ENCODE results near the gene LAMP2. TPM values are rescaled to one million over a fixed set of nuclear protein-coding genes. Genes with fewer than 3 reads are reported as not detected.

Gene LAMP2
- total and polyA plus RNA-seq, 2 experiments from 2014 or later, result 24.4 to 40.9 TPM

- ATAC-seq (no peak), DNase-seq (ENCODE audit: low spot score) (no peak)
- H3K9me3 Mint-ChIP-seq, result no peaks in the 10 kb centered on the region; the same call in 2 of the 3 replicates
- H3K36me3 Mint-ChIP-seq (ENCODE audit: low read depth), result no peaks in the 10 kb centered on the region
- no peaks in the 10 kb centered on the region for H3K79me2 ChIP-seq (replicated peaks; ENCODE audit: insufficient read depth)
- no peak overlapping the region for H3K4me3 ChIP-seq
- no peaks in the 10 kb centered on the region for H3K27me3 ChIP-seq (ENCODE audit: insufficient read depth)
- no peak overlapping the region for H3K4me3 Mint-ChIP-seq
- peaks cover 20% of the 10 kb centered on the region for H3K4me1 Mint-ChIP-seq
- no peak overlapping the region for H3K4me2 ChIP-seq
- no peaks in the 10 kb centered on the region for H3K36me3 ChIP-seq (ENCODE audit: insufficient read depth)
- no peak overlapping the region for H2AFZ ChIP-seq
- H3K27ac ChIP-seq (ENCODE audit: low read depth), result no peak overlapping the region
- no peaks in the 10 kb centered on the region for H4K20me1 ChIP-seq (replicated peaks; ENCODE audit: insufficient read depth)
- no peaks in the 10 kb centered on the region for H3K9me2 ChIP-seq (ENCODE audit: insufficient read depth)
- no peak overlapping the region for H3K27ac Mint-ChIP-seq
- H3K27me3 Mint-ChIP-seq (ENCODE audit: insufficient read depth, low read depth, poor library complexity), result peaks cover 2% of the 10 kb centered on the region
- no peaks in the 10 kb centered on the region for H3F3A ChIP-seq (replicated peaks; ENCODE audit: low read depth)
- TF ChIP-seq STAT1 (IDR thresholded peaks at IDR 0.05; ENCODE audit: unreplicated experiment), result no peak
- no peak for TF ChIP-seq ZNF462 (CRISPR knock-in tag; IDR thresholded peaks at IDR 0.05)
- TF ChIP-seq CREB1 (CRISPR knock-in tag; IDR thresholded peaks at IDR 0.05; ENCODE audit: low read depth), result no peak
- no peak for TF ChIP-seq NANOG (IDR thresholded peaks at IDR 0.05; ENCODE audit: borderline replicate concordance)
- no peak for TF ChIP-seq EZH2phosphoT487 (IDR thresholded peaks at IDR 0.05; ENCODE audit: unreplicated experiment)
- TF ChIP-seq POLR2AphosphoS5 (IDR thresholded peaks at IDR 0.05; ENCODE audit: low read depth), result no peak
- TF ChIP-seq ETS1 (IDR thresholded peaks at IDR 0.05), result no peak
- no peak for TF ChIP-seq ZNF331 (CRISPR knock-in tag; IDR thresholded peaks at IDR 0.05; ENCODE audit: low read depth)
- TF ChIP-seq ZNF114 (CRISPR knock-in tag; IDR thresholded peaks at IDR 0.05), result no peak
- no peak for TF ChIP-seq REST (IDR thresholded peaks at IDR 0.05; ENCODE audit: unreplicated experiment)
- no peak for TF ChIP-seq CTCF (conservative IDR thresholded peaks at IDR 0.05; ENCODE audit: low read depth in 2 of 2)
- TF ChIP-seq EZH2 (IDR thresholded peaks at IDR 0.05; ENCODE audit: low read depth, unreplicated experiment), result no peak
- TF ChIP-seq JUNB (IDR thresholded peaks at IDR 0.05; ENCODE audit: unreplicated experiment), result no peak
- peaks cover 6% of the 10 kb centered on the region; the same call in 1 of the 2 replicates for H3K4me1 ChIP-seq (ENCODE audit: insufficient read depth)
Measured at GRCh38 chrX:120379937-120380681, 89.0 kb downstream of the LAMP2 start.
